ENCODE measurements around the gene INPP5F.

Gene INPP5F

DNA sequence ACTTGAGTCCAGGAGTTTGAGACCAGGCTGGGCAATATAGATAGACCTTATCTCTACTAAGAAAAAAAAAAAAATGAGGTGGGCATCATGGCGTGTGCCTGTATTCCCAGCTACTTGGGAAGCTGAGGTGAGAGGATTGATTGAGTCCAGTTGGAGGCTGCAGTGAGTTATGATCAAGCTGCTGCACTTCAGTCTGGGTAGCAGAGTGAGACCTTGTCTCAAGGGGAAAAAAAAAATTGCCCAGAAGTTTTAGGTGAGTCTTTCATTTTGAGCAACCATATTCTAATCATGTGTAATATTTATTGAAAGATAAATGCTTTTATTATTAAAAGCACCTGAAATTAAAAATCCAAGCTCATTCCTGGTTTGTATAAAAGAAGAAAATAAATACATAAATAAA, 13.1 kb downstream of the INPP5F start:
- FAIRE-seq (no peak), DNase-seq (ENCODE audit: extremely low spot score, insufficient read length, low read depth) (no peak)

DNA sequence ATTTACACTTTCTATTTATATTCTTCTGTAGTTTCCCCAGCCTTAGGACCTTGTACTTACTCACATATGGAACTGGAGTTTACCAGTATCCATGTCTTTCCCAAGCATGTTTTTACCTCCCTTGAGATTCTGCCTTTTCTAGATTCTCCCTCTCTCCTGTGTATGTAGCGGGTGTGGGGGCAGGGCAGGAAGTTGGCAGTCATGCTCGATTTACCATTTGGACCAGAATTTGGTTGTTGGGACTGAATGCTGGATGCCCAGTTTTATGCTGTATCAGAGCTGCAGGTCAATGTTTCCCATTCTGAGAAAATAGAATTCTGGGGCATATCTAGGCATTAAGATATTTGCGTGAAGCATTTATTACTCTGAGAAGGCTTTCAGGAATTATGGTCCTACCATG, 14.2 kb downstream of the INPP5F start:
- DNase-seq (ENCODE audit: extremely low spot score, insufficient read length, low read depth), result no peak
- FAIRE-seq, result no peak

DNA sequence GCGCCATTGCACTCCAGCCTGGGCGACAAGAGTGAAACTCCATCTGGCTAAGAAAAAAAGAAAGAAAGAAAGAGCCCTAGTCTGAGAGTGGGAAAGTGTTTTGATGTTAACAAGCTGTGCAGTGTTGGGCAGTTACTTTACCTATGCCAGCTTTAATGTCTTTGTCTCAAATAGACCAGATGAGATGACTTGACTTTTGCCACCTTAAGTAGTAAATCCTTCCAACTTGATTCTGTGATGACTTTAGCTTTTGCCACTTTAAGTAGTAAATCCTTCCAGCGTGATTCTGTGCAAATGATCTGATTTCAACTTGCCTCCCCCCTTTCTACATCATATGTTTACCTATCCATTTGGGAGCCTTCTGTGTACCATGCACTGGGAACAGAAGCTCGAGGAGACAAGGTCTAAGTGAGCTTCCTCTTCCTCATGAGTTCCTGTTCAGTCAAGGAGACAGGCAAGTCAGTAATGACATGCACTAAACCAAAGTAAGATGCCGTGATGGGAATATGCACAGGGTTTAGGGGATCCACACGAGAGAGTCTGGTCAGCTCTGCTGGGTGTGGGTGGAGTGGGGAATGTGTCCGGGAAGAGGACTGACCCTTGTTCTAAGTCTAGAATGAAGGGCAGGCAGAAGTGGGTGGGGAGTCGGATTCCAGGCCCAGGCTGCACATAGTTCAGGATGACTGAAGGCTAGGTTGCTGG, 17.2 kb downstream of the INPP5F start:
- FAIRE-seq (no peak), DNase-seq (ENCODE audit: extremely low spot score, insufficient read length, low read depth) (no peak)

DNA sequence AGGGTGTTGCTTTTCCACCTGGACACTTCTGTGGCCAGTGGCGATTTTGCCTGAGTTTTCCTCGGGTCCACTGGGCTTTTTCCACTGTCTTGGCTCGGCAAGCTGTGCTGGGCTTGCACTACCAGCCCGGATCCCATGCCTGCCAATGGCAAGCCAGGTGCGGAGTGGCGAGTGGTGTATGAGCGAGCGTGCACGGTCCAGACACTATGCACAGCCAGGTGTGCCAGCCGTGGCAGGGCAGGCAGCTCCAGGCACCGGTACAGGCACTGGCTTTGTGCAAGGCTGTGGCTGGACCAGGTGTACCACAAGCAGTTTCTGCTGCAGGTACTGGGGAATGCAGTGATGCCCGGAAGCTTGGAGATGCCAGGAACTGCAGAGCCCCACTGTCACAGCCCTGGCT, 22.1 kb downstream of the INPP5F start:
- FAIRE-seq (no peak), DNase-seq (ENCODE audit: extremely low spot score, insufficient read length, low read depth) (no peak)

DNA sequence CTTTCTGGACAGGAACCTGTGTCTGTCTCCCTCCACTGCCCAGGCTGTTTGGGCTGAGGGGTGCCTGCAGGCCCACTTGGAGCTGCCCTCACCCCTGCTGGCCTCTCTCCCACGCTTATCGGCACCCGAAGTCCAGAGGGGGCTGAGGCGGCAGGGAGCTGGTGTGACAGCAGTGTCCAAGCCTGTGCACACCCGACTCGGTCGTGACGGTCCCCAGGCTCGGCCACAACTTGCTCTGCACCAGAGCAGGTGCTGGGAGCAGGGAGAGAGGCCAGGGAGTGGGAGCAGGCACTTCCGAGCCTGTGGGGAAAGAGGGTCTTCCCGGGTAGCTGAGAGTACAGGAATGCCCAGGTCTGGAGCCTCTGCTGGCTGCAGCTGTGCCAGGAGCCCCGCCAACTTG, 23.0 kb downstream of the INPP5F start:
- no peak for DNase-seq (ENCODE audit: extremely low spot score, insufficient read length, low read depth)
- FAIRE-seq, result no peak

GRCh38 chr10:119749455-119749854, 23.6 kb downstream of the INPP5F start:
- DNase-seq (ENCODE audit: extremely low spot score, insufficient read length, low read depth) (no peak), FAIRE-seq (no peak)

GRCh38 chr10:119750391-119751230, 24.8 kb downstream of the INPP5F start:
- peak; percentile 26 for DNase-seq (ENCODE audit: extremely low spot score, insufficient read length, low read depth)
- peak; percentile 90 for FAIRE-seq

- no peak for DNase-seq (ENCODE audit: extremely low spot score, insufficient read length, low read depth)
- no peak for FAIRE-seq
Measured at GRCh38 chr10:119753309-119753708, 27.5 kb downstream of the INPP5F start.

- FAIRE-seq, result no peak
Measured at GRCh38 chr10:119754085-119754484, 28.2 kb downstream of the INPP5F start.

GRCh38 chr10:119754936-119755335, 29.1 kb downstream of the INPP5F start:
- no peak for DNase-seq (ENCODE audit: extremely low spot score, insufficient read length, low read depth)
- no peak for FAIRE-seq

More at GRCh38 chr10:119754085-119754484, 28.2 kb downstream of the INPP5F start:
- DNase-seq (ENCODE audit: extremely low spot score, insufficient read length, low read depth), result no peak

- DNase-seq (ENCODE audit: extremely low spot score, insufficient read length, low read depth), result no peak
- FAIRE-seq, result no peak
Measured at GRCh38 chr10:119755446-119755845, 29.6 kb downstream of the INPP5F start.

- DNase-seq (ENCODE audit: extremely low spot score, insufficient read length, low read depth) (no peak), FAIRE-seq (no peak)
Measured at GRCh38 chr10:119758448-119759195, 32.8 kb downstream of the INPP5F start.

DNA sequence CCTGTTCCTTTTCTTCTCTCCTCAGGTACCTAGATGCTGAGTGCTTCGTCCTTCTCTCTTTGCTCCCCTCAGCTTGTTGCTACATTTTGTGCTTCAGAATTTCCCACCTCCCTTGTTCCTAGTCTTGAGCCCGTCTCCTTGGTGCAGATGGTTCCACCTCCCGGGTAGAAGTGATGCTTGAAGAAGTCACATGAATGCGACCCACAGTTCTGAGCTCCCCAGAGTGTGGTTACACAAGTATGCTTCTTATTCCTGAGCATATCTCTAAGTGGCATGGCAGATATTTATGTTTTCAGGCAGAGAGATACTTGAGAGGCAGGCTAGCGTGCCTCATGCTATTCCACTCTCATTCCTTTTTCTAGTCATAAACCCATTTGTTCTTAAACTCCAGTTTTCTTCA, 34.0 kb downstream of the INPP5F start:
- no peak for FAIRE-seq
- DNase-seq (ENCODE audit: extremely low spot score, insufficient read length, low read depth), result no peak

- FAIRE-seq (no peak), DNase-seq (ENCODE audit: extremely low spot score, insufficient read length, low read depth) (no peak)
Measured at GRCh38 chr10:119761106-119761505, 35.3 kb downstream of the INPP5F start.

DNA sequence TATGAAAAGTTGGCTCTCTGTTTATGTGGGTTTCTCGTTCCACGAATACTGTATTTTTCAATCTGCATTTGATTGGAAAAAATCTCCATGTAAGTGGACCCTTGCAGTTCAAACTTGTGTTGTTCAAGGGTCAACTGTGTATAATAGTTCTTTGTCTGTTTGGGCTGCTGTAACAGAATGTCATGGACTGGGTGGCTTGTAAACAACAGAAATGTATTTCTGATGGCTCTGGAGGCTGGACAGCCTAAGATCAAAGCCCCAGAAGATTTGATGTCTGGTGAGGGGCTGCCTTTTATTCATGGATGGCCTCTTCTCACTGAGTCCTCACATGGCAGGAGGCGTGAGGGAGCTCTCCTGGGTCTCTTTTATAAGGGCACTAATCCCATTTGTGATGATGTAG, 36.2 kb downstream of the INPP5F start:
- FAIRE-seq, result no peak

DNA sequence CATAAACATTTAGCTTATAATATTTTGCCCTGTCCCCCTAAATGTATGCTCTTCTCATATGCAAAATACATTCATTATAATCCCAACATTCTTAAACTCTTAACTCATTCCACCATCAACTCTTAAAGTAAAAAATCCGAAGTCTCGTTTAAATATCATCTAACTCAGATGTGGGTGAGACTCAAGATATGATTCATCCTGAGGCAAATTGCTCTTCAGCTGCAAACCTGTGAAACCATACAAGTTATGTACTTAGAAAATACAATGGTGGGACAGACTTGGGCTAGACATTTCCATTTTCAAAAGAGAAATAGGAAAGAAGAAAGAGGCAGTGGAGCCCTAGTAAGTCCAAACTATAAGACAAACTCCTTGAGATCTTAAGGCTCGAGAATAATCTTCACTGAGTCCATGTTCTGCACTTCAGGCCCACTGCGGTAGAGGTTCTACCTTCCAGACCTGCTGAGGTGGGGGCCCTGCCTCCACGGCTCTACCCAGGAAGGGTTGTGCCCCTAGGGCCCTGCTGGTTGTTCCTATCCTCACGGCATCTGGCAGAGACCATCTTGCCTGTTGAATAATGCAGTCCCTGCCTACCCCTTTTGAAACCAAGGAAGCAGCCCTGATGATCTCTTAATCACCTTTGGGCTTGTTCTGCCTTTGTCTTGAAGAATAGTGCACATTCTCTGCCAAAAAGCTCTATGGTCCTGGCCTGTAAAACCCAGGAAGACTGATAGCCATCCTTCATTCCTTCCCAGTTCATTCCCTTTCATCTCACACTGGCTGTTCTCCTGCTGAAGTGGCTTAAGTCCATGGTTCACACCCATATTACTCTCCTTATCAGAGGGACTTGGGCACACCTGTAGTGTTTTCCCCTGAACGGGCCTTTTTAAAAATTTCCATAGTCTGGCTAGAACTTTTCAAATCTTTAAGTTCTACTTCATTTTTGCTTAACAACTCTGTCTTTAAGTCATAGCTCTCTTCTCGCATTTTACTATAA, 37.3 kb downstream of the INPP5F start:
- no peak for DNase-seq (ENCODE audit: extremely low spot score, insufficient read length, low read depth)
- no peak for FAIRE-seq

More for the DNA sequence above, 36.2 kb downstream of the INPP5F start:
- no peak for DNase-seq (ENCODE audit: extremely low spot score, insufficient read length, low read depth)

DNA sequence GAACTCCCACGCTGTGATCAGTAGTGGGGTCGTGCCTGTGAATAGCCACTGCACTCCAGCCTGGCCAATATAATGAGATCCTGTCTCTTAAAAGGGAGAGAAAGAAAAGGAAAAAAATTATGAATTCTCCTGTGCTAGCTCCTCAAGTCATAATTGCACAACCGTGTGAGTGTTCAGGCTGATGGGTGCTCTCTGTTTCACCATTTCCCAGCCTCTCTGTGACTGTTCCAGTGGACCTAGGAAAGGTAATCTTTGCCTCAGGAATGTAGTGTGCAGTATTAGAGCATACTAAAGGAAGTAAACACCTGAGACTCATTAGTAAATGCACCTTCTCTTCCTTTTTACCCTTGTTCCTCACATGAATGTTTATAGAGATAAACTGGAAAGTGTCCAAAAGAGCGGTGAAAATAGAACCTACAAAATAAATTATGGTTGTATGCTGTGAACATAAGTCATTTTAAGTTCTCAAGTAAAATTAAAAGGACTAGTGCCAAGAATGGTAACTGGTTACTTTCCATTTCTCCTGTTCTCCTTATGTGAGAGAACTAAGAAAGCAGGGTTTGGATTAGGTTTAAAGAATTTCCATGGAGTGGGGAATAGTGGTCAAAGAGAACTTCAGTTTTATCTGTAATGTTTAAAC, 42.7 kb downstream of the INPP5F start:
- FAIRE-seq (no peak), DNase-seq (ENCODE audit: extremely low spot score, insufficient read length, low read depth) (no peak)

DNA sequence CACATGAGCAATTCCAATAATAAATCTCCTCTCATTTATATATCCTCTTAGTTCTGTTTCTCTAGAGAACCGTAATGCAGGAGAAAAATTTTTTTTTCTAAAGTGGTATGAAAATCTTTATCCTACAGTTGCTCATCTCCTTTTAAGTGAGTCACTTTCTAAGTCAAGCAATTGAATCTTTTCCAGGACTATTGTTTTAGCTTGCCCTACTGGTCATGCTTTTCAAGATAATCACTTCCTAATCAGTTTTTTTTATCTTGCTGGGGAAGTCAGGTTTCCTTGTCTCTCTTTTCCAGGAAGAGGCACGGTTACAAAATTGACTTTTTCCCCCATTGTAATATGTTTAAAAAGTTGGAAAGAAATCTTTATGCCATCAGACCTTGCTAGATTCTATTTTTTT, 44.0 kb downstream of the INPP5F start:
- DNase-seq (ENCODE audit: extremely low spot score, insufficient read length, low read depth) (no peak), FAIRE-seq (no peak)

- FAIRE-seq (no peak), DNase-seq (ENCODE audit: extremely low spot score, insufficient read length, low read depth) (no peak)
Measured at GRCh38 chr10:119770928-119771327, 45.1 kb downstream of the INPP5F start.
